ENCODE data around the gene BCL2.

BCL2 gene

GRCh38 chr18:63198098-63198760 is 121.3 kb downstream of the BCL2 start:
- H3K4me3 Mint-ChIP-seq, result no peak overlapping the region
- DNase-seq, result no peak
- H3K27me3 Mint-ChIP-seq (ENCODE audit: low read depth, poor library complexity), result no peaks in the 10 kb centered on the region
- peaks cover 20% of the 10 kb centered on the region for H3K4me1 Mint-ChIP-seq
- no peaks in the 10 kb centered on the region for H3K9me3 Mint-ChIP-seq
- no peaks in the 10 kb centered on the region for H3K36me3 Mint-ChIP-seq (ENCODE audit: low read depth)
- TF ChIP-seq CTCF (IDR thresholded peaks at IDR 0.05), result no peak
- no peak overlapping the region for H3K27ac Mint-ChIP-seq

GRCh38 chr18:63197246-63197869 is 122.2 kb downstream of the BCL2 start:
- Mint-ChIP-seq H3K27me3 (ENCODE audit: low read depth, poor library complexity) (no peaks in the 10 kb centered on the region), H3K27ac (no peak overlapping the region), H3K4me3 (no peak overlapping the region), H3K9me3 (no peaks in the 10 kb centered on the region), H3K36me3 (ENCODE audit: low read depth) (no peaks in the 10 kb centered on the region), H3K4me1 (peaks cover 19% of the 10 kb centered on the region)
- TF ChIP-seq CTCF (IDR thresholded peaks at IDR 0.05), result no peak
- DNase-seq, result no peak

- no peak for TF ChIP-seq CTCF (IDR thresholded peaks at IDR 0.05)
- H3K36me3 Mint-ChIP-seq (ENCODE audit: low read depth), result no peaks in the 10 kb centered on the region
- H3K27ac Mint-ChIP-seq, result no peak overlapping the region
- H3K4me3 Mint-ChIP-seq, result no peak overlapping the region
- DNase-seq, result no peak
- H3K9me3 Mint-ChIP-seq, result no peaks in the 10 kb centered on the region
- H3K27me3 Mint-ChIP-seq (ENCODE audit: low read depth, poor library complexity), result no peaks in the 10 kb centered on the region
- peaks cover 24% of the 10 kb centered on the region for H3K4me1 Mint-ChIP-seq
These were observed 124.0 kb downstream of the BCL2 start for GRCh38 chr18:63195326-63196159.

GRCh38 chr18:63192885-63193349 is 126.7 kb downstream of the BCL2 start:
- DNase-seq, result no peak
- no peaks in the 10 kb centered on the region for H3K9me3 Mint-ChIP-seq
- H3K27me3 Mint-ChIP-seq (ENCODE audit: low read depth, poor library complexity), result no peaks in the 10 kb centered on the region
- H3K36me3 Mint-ChIP-seq (ENCODE audit: low read depth), result no peaks in the 10 kb centered on the region
- H3K4me3 Mint-ChIP-seq, result no peak overlapping the region
- TF ChIP-seq CTCF (IDR thresholded peaks at IDR 0.05), result no peak
- peaks cover 43% of the 10 kb centered on the region for H3K4me1 Mint-ChIP-seq
- no peak overlapping the region for H3K27ac Mint-ChIP-seq

- Mint-ChIP-seq H3K9me3 (no peaks in the 10 kb centered on the region), H3K4me1 (peaks cover 49% of the 10 kb centered on the region), H3K4me3 (no peak overlapping the region), H3K27ac (no peak overlapping the region), H3K36me3 (ENCODE audit: low read depth) (no peaks in the 10 kb centered on the region), H3K27me3 (ENCODE audit: low read depth, poor library complexity) (peaks cover 2% of the 10 kb centered on the region)
- no peak for TF ChIP-seq CTCF (IDR thresholded peaks at IDR 0.05)
- DNase-seq, result no peak
These were observed 127.3 kb downstream of the BCL2 start for GRCh38 chr18:63192126-63192884.

Data from nephron progenitor cell (in vitro differentiated cells).